ENCODE results near the gene DYSF.
"Not testable (repeated sequence)": the region's sequence is repeated elsewhere in the genome, so short reads cannot be mapped to it uniquely, and the experiment has no call there.

Gene DYSF

DNA sequence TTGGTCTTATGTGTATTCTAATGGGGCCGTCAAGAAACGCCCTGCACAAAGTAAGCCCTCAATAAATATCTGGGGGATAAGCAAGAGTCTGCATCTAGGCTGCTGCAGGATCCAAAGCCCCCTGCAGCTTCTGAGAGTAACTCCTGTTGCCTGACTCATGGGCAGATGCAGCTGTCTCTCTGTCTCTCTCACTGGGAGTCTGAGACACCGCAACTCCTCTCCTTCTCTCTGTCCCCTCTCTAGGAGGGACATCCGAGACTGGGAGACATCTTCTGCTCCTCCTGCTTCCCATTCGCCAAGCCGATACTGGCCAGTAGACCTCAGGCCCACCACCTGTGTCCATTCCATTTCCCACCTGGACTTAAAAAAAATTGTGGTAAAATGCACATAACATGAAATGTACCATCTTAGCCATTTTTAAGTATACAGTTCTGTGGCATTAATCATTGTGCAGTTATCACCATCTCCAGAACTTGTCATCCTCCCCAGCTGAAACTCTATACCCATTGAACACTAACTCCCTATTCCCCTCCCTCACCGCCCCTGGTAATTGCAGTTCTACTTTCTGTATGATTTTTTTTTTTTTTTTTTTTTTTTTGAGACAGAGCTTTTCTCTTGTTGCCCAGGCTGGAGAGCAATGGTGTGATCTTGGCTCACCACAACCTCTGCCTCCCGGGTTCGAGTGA lies 20.1 kb downstream of the DYSF start:
- no peak for DNase-seq

DNA sequence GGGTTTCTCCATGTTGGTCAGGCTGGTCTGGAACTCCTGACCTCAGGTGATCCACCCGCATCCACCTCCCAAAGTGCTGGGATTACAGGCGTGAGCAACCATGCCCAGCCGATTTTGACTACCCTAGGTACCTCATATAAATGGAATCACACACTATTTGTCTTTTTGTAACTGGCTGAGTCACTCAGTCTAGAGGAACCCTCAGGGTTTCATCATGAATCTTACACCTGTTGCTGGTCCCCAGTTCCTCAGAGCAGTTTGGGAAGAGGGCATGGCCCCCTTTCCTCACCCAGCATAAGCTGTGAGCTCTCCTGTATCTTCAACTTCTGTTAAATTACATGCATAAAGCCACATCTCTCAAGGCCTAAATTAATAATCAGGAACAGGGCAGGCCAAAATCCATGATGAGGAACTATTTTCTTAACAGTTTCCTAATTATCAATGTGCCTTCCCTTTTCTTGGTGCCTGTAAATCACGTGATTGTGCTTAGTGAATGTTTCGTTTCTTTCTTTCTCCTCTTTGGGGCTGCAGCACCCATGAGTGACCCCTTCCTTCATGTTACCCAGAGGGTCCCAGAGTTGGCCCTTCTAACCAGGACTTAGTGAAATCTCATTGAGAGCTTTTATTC lies 20.9 kb downstream of the DYSF start:
- no peak for DNase-seq

DNA sequence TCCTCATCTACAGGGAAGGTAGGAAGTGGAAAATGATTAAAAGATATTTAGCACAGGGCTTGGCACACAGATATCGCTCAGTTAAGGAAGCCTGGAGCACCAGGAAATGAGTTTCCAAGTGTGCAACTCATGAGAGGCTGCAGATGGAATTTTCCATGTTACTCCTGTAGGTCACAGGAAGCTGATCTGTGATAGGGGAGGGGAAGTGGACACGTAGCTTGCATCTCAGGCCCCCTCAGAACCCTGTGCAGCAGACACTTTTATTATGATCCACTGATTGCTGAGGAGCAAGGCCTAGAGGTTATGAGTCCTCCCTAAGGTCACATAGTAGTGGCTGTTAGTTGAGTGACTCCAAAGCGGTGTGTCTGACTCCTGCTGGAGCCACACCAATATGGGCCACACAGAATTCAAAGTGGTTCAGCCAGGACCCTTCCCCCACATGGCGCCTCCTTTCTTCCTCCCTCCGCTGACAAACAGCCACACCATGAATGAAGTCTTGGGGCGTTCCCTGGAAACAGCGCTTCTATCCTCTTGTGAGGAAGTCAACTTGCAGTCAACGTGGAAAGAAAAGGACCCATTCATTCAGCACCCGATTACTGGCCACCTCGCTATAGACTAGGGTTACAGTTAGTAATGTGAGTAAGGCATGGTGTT lies 21.5 kb downstream of the DYSF start:
- DNase-seq: no peak

DNA sequence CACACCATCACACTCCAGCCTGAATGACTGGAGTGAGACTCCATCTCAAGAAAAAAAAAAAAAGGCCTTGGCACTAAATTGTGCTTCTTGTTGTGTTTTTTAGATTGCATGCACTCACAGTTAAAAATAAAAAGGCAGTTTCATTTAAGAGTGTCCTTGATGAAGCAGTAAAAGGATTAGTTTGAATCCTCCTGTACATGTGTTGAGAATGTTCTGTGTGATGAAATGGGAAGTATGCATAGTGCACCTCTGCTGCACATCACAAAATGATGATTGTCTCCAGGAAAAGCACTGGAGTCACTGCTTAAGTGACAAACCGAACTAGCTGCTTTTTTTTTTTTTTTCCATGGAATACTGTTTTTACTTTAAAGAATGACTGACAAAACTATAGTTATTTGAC lies 23.1 kb downstream of the DYSF start:
- no peak for DNase-seq

DNA sequence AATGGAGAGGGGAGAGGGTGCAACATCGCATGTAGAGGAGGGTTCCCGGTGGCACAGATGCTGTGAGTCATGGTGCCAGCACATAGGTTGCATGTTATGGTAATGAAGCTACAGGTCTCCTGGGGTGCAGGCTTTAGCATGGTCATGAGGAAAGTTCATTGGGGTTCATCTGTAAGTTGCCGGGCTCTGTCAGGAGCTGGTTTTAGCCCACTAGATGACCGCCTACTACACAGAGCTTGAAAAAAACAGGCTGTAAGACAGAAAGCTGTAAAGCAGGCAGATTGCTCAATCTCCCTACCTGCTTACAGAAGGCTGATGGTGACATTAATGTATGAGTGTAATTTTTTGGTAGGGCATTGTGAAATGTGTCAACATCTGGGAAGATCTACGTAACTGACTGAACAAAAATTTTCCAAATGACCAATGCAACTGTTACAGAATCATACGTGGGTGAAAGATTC lies 23.9 kb downstream of the DYSF start:
- DNase-seq: no peak

DNA sequence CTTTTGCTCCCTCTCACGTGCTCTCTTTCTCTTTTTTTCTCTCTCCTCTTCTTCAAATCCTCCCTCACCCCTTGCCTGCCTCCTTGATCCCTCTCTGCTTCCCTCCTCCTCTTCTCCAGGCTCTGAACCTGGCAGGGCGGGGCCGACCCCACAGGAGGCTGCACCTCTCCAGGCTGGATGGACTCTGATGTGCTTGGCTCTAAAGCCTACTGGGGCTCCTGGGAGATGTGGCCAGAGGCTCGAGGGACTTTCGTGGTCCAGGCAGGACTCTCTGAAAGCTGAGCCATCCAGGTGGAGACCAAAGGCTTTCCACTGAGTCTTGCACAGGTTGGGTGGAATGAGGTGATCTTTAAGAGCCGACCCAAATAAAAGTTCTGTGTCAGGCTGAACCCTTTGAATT lies 25.4 kb downstream of the DYSF start:
- no peak for DNase-seq

DNA sequence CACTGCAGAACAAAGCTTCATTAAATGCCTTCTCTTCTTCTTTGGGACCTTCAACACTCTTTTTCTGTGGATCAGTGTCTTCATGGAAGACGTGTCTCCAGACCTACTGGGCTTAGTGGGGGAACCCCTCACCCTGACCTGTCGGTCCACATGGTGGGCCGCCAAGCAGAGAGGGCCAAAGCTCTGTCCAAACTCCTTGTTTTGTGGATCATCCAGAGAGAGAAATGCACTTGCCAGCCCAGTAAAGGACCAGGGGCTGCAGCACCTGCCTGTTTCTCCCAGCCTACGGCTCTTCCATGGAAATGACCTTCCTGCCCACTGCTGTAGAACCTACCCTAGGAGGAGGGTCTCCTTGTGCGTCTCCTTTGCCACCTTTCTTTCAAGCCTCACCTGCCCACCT lies 25.9 kb downstream of the DYSF start:
- no peak for DNase-seq

DNA sequence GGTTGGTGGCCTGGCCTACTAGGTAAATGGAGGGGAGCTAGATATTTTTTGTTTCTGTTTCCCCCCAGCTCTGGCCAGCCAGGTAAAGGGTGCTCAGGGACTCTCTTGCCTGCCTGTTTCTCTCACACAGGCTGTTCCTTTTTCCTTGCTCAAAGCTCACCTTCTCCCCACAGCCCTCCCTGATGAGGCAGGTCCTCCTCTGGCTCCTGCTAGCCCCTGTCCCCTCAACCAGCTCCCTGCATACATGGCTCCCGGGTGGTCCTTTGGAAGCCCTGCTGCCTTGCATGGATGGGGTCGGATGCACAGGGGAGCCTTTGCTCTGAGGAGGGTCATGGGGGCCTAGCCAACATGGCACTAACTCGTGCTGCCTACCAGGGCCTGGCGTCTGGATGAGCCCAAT lies 27.8 kb downstream of the DYSF start:
- DNase-seq: no peak

DNA sequence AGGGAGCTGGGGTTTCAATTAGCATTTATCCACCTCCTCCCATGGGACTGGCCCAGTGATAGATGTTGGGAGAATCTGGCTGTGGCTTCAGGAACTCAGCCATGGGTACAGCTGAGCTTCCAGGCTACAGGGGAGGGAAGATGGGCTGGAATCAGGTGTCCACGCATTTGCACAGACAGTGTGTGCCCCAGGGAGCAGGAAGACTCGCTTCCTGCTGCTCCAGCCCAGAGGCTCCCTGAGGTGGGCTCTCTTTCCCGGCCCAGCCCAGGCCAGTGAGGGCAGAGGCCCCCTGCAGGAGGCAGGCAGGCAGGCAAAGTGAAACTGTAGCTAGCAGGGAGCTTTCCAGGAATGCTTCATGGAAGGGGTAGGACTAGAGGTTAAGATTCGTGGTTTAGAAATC lies 28.7 kb downstream of the DYSF start:
- no peak for DNase-seq

DNA sequence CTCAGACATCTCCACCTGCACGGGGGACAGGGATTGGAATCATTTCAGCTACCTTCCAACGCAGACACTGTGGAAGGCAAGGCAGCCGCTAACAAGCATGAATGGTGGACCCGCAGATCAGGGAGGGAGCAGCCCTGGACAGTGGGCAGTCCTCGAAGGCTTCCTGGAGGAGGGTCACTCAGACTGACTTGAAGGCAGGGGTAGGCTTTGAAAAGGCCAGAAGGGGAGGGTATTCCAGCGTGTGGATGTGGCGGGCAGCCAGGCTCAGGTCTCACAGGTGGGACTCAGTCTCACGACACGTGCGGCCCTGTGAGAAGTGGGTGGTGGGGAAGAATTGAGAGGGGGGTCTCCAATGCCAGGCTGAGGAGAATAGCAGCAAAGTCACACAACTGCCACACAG lies 29.9 kb downstream of the DYSF start:
- DNase-seq: no peak

DNA sequence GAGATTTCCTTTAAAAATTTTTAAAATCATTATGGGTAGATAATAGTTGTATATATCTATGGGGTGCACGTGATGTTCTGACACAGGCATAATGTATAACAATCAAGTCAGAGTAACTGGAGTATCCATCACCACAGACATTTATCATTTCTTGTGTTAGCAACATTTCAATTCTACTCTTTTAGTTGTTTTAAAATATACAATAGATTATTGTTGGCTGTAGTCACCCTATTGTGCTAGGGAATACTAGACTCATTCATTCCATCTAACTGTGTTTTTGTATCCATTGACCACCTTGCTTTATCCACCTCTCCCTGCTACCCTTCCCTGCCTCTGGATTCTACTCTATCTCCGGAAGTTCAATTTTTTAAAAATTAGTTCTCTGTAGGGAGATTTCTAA lies 31.0 kb downstream of the DYSF start:
- DNase-seq: no peak

DNA sequence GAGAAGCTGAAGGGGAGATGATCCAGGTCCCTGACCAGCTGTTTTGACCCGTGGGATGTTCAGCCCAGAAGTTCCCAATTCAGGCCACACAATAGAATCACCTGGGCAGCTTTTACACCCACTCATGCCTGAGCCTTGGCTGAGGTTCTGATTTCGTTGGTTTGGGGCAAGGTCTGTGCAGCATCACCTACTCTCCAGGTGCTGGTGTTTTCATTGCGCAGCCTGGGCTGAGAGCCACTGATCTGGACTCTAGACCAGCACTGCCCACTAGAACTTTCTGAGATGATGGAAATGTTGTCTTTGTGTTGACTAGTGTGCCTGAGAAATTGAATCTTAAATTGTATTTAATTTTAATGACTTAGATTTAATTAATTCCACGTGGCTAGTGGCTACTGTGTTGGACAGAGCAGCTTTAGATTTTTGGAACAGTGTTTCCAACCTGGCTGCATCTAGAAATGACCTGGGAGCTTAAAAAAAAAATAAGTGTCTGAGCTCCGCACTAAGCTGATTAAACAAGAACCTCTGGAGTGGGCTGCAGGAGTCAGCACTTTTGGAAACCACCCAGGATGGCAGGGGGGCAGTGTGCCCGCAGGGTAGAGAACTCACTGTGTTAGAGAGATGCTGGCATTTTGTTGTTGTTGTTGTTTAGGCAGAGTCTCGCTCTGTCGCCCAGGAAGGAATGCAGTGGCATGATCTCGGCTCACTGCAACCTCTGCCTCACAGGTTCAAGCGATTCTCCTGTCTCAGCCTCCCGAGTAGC lies 33.7 kb downstream of the DYSF start:
- DNase-seq: no peak

DNA sequence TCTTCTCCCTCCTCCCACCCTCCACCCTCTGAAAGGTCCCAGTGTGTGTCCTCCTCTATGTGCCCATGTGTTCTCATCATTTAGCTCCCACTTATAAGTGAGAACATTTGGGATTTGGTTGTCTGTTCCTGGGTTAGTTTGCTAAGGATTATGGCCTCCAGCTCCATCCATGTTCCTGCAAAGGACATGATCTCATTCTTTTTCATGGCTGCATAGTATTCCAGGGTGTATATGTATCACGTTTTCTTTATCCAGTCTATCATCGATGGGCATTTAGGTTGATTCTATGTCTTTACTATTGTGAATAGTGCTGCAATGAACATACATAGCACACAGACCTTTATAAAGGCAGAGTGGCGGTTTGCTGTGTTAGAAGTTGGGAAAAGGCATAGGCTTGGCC lies 38.2 kb downstream of the DYSF start:
- not testable (repeated sequence) for DNase-seq

DNA sequence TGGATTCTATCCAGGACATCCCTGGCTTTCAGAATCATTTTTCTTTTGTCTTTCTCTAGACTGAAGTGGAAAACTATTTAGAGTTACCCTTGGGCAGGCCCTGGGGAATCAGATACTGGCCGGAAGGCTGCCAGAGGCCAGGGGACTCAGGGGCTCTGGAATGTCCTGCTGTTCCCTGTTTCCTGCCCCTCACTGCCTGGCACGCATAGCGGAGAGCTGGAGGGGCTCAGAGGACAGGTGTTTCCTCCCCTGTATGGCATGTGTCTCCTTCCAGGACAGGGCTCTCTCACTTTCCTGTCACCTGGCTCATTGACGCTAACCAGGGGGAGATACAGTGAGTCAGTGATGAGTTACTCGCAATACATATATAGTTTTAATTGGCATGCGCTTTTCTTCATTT lies 38.8 kb downstream of the DYSF start:
- no peak for DNase-seq

DNA sequence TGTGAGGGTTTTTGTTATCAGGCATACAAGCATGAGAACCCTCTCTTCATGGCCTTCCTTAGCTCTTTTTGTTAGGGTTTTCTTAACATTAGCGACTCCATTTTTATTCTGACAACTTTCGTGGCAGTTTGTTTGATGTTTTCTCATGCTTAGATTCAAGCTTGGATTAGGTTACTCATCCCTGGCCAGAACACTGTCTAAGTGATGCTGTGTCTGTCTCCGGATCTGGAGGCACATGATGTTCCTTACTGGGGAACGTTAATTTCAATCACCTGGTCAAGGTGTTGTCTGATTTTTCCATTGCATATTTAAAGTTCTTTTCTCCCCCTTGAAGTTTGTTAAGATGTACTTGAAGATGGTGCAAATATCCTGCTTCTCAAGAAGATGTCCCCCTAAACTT lies 40.7 kb downstream of the DYSF start:
- no peak for DNase-seq

DNA sequence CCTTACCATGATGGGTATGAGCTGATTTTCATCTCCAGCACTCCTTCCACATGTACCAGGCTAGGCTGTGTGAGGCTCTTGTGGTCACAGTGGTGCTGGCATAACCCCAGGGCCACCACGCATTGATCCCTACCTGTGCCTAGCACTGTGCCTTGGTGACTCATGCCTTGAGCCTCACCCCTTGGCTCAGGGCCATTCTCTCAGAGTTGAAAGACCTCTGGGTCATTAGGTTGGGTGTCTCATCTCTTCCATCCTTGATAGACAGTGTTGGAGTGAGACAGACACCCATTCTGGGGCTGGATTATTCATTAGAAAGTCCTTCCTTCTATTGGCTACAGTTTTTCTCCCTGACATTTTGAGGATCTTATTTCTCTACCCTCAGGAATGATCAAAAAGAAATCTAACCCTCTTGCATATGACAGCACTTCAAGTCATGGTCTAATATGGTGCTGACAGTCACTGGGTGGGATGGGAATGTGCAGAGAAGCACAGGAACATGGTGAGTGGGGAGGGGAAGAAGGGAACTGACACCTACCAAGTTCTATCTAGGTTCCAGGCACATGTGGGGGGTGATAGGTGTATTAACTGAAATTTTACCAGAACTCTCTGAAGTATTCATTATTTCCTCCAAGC lies 41.3 kb downstream of the DYSF start:
- no peak for DNase-seq

DNA sequence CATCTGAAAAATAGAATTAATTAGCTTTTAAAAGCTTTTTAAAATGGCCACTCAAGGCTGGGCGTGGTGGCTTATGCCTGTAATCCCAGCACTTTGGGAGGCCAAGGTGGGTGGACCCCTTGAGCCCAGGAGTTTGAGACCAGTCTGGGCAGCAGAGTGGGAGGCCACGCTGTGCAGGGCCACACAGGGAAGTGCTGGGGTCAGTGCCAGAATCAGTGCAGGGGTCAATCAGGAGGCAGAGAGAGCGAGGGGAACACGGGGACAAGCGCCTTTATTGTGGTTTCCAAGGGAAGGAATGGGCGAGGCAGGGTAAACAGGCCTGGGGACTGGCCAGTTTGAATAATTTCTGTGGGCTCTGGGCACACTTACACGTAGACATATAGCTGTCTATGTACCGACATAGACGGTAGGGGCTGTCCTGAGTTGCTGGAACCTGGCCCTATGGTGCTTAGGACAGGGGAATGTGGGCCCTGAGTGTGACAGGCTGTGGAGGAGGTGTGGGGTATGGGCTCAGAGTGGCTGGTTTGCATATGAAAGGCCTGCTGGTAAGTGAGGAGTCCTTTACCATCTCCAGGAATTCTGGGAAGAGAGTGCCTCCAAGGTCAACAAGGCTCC lies 42.9 kb downstream of the DYSF start:
- no peak for DNase-seq

DNA sequence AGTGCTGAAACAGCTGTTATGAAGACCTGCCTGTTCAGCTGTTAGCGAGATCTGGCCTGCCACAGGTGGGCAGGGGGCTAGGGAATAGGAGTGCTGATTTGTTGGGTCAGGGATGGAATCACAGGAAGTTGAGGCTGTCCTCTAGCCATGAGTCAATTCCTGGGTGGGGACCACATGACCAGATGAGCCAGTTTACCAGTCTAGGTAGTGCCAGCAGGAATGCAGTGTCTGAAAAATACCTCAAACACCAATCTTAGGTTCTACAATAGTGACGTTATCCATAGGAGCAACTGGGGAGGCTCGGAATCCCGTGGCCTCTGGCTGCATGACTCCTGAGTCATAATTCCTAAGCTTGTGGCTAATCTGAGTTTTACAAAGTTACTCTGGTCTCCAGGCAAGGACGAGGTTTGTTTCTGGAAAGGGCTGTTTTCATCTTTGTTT lies 44.9 kb downstream of the DYSF start:
- no peak for DNase-seq

DNA sequence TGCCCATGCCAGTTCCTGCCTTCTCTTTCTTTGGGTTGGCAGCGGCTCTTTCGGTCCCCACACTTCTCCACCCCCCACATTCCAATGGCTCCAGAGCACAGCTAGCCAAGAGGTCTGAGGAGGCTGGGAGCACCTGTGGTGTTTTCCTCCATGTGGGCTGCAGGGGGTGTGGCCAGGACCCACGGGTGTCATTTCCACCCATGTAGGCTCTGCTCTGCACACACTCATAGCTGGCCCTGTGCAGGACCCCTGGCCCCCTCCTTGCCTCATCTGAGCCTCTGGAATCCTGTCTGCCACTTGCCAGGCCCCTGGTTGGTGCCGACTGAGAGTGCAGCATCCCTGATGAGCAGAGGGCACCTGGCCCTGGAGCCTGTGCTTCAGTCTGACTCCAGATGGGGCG lies 46.3 kb downstream of the DYSF start:
- DNase-seq: no peak

DNA sequence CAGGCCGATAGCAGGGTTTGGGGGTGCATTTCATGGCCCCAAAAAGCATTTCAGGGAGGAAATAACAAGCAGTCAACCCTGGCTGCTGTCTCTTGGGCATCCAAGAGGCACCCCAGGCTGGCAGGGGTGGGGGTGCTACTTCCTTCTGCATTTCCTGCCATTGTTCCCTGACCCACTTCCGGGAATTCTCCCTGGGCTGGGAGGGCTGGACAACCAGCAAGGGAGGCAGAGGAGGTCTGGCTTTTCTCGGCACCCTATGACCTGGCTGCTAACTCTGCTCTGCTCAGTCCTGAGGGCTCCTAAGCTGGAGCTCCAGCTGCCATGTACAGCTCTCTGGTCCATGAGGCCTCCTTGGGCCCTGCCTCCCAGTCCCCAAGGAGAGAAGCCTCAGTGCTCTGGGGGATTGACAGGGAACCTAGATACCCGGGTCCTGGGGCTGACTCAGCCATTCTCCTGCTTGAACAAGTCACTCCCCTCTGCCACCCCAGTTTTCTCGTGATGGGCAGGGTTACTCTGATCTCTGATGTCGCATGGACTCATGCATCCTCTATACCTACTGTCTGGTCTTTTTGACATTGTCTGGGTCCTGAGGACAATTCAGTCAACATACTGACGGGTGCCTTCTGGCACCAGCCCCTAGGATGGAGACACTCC lies 47.2 kb downstream of the DYSF start:
- no peak for DNase-seq

DNA sequence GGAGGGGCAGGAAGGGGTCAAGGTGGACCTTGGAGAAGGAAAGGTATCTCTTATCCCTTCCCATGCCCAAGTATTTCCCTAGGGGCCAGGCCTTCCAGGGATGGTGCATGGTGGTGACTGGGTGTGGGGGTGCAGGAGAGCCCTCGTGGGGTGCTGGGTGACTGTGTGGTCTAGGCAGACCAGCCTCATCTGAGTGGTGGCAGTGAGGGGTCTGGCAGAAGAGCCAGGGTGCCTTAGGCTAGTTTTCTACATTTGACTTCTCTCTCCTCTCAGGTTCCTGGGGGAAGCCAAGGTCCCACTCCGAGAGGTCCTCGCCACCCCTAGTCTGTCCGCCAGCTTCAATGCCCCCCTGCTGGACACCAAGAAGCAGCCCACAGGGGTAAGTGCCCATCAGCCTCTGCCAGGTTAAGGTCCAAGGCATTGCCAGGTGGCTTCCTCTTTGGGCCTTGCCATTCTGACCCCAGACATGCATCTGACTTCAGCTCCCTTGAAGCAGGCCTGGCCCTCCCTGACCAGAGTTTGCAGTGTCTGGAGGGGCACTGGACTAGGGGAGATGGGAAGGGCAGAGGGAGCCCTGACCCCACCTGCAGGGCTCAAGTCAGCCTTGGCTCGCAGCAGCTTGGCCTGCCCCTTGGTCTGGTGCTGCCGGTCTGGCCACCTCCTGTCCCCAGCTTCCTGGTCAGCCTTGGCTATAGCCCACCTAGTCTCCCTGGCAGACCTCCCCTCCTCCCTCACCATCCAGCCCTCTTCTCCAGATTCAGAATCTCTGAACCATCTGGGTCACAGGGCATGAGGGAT lies 49.8 kb downstream of the DYSF start:
- no peak for DNase-seq

Data from DMS153 (cell line).